H1 (cell line): ENCODE measurements around the gene CYP2W1. TPM values are rescaled to one million over a fixed set of nuclear protein-coding genes. Genes with fewer than 3 reads are reported as not detected.

Experiments
- CTCF ChIA-PET: fragments of 300-600 bp; sonication (Branson Sonifier 250); formaldehyde crosslinking; loops from one replicate; lab custom pipeline; 2021; ENCODE audit not compliant: partially characterized antibody; lab: Charles Lee
- POLR2A ChIA-PET: fragments of 300-600 bp; sonication (Branson Sonifier 250); formaldehyde crosslinking; loops from one replicate; lab custom pipeline; 2021; ENCODE audit warnings: inconsistent platforms; ENCODE audit not compliant: partially characterized antibody; lab: Charles Lee
- DNase-seq, 2 experiments: peaks; one replicate each; pipeline versions ENCODE4 v3.0.0 to v3.0.0-alpha.2; 2010 to 2022; ENCODE audit warnings: low spot score in 2 of 2, low read depth in 1 of 2, mixed read lengths in 1 of 2
- FAIRE-seq: peaks from 2 replicates; lab custom pipeline; 2011; peaks lifted over from hg19 to GRCh38; lab: Jason Lieb, UNC
- H2AFZ ChIP-seq: 2 replicates; pipeline ENCODE4 v1.8.1; 2012; ENCODE audit warnings: low read length, inconsistent platforms
- H2AK5ac ChIP-seq: 2 replicates; pipeline ENCODE4 v1.6.1; 2013; ENCODE audit warnings: low read depth, low read length
- H2BK120ac ChIP-seq: replicated peaks from 2 replicates; pipeline ENCODE3; 2013; ENCODE audit warnings: low read depth, low read length, inconsistent platforms
- H2BK12ac ChIP-seq: 2 replicates; pipeline ENCODE4 v1.6.1; 2013; ENCODE audit warnings: low read depth, low read length
- H2BK15ac ChIP-seq: 2 replicates; pipeline ENCODE4 v1.6.1; 2013; ENCODE audit warnings: low read length
- H2BK20ac ChIP-seq: 2 replicates; pipeline ENCODE4 v1.6.1; 2013; ENCODE audit warnings: low read length
- H2BK5ac ChIP-seq: 2 replicates; pipeline ENCODE4 v1.6.1; 2013; ENCODE audit warnings: low read depth, low read length
- H3K14ac ChIP-seq: 2 replicates; pipeline ENCODE4 v1.6.1; 2013; ENCODE audit warnings: inconsistent platforms; ENCODE audit not compliant: insufficient read length
- H3K18ac ChIP-seq: 2 replicates; pipeline ENCODE4 v1.6.1; 2013; ENCODE audit warnings: low read length; ENCODE audit errors: extremely low read depth
- H3K23ac ChIP-seq: 2 replicates; pipeline ENCODE4 v1.6.1; 2013; ENCODE audit warnings: inconsistent platforms; ENCODE audit not compliant: insufficient read length
- H3K23me2 ChIP-seq: 2 replicates; pipeline ENCODE4 v1.6.1; 2013; ENCODE audit warnings: low read depth, low read length
- H3K27ac ChIP-seq: 2 replicates; pipeline ENCODE4 v1.6.1; 2011; ENCODE audit warnings: low read depth, low read length, inconsistent platforms
- H3K27me3 ChIP-seq, 4 experiments: replicated peaks in 1 of 4; 1 replicate in 1 of 4; 2 replicates in 3 of 4; pipeline versions ENCODE4 v1.6.1 to v1.8.1; 2011 to 2013; ENCODE audit warnings: low read length in 3 of 4, mild to moderate bottlenecking in 3 of 4, inconsistent platforms in 2 of 4, mixed read lengths in 2 of 4, moderate library complexity in 1 of 4; ENCODE audit not compliant: control insufficient read depth in 3 of 4, insufficient read depth in 3 of 4; ENCODE audit errors: extremely low read depth in 1 of 4
- H3K36me3 ChIP-seq, 4 experiments: 2 replicates each; pipeline versions ENCODE4 v1.6.1 to v1.8.1; 2011 to 2013; ENCODE audit warnings: mild to moderate bottlenecking in 4 of 4, low read length in 3 of 4, moderate library complexity in 2 of 4, control low read depth in 1 of 4, inconsistent platforms in 1 of 4; ENCODE audit not compliant: insufficient read depth in 4 of 4, control insufficient read depth in 2 of 4
- H3K4ac ChIP-seq: replicated peaks from 2 replicates; pipeline ENCODE3; 2013; ENCODE audit warnings: low read length, low read depth, mixed read lengths, inconsistent platforms; ENCODE audit not compliant: insufficient read length
- H3K4me1 ChIP-seq, 4 experiments: replicated peaks in 1 of 4; 1 replicate in 1 of 4; 2 replicates in 3 of 4; pipeline versions ENCODE4 v1.6.1 to v1.8.1; 2011 to 2013; ENCODE audit warnings: low read length in 3 of 4, inconsistent platforms in 2 of 4, mixed read lengths in 1 of 4; ENCODE audit not compliant: insufficient read depth in 4 of 4, control insufficient read depth in 3 of 4
- H3K4me2 ChIP-seq, 2 experiments: 2 replicates each; pipeline versions ENCODE4 v1.6.1 to v1.8.1; 2011 to 2013; ENCODE audit warnings: low read depth in 2 of 2, low read length in 2 of 2, control low read depth in 1 of 2, inconsistent platforms in 1 of 2, mild to moderate bottlenecking in 1 of 2; ENCODE audit not compliant: insufficient read depth in 1 of 2
- H3K4me3 ChIP-seq, 4 experiments: fragments of 200-600, 300-600 bp in 1 of 4; sonication (generic), shearing (Covaris generic), sonication (Bioruptor Twin) in 1 of 4; 2 replicates each; pipeline versions ENCODE4 v1.5.1 to v1.8.1; 2011 to 2016; ENCODE audit warnings: low read length in 4 of 4, low read depth in 3 of 4, control low read depth in 2 of 4, inconsistent platforms in 2 of 4, mild to moderate bottlenecking in 2 of 4, mixed read lengths in 1 of 4, moderate library complexity in 1 of 4; ENCODE audit not compliant: insufficient read depth in 2 of 4; ENCODE audit errors: extremely low read depth in 1 of 4
- H3K56ac ChIP-seq: replicated peaks from 2 replicates; pipeline ENCODE3; 2013; ENCODE audit warnings: low read depth, mild to moderate bottlenecking, mixed read lengths, low read length, inconsistent platforms; ENCODE audit not compliant: insufficient read length
- H3K79me1 ChIP-seq: 2 replicates; pipeline ENCODE4 v1.6.1; 2013; ENCODE audit warnings: low read depth, low read length, control low read depth
- H3K79me2 ChIP-seq, 2 experiments: 2 replicates each; pipeline versions ENCODE4 v1.6.1 to v1.8.1; 2012 to 2013; ENCODE audit warnings: low read length in 2 of 2, mild to moderate bottlenecking in 2 of 2, inconsistent platforms in 1 of 2; ENCODE audit not compliant: insufficient read depth in 2 of 2, control insufficient read depth in 1 of 2
- H3K9ac ChIP-seq, 4 experiments: replicated peaks in 1 of 4; 1 replicate in 1 of 4; 2 replicates in 3 of 4; pipeline versions ENCODE4 v1.6.1 to v1.8.1; 2011 to 2013; ENCODE audit warnings: low read depth in 3 of 4, low read length in 3 of 4, control low read depth in 2 of 4, mild to moderate bottlenecking in 2 of 4, moderate library complexity in 2 of 4, inconsistent platforms in 1 of 4; ENCODE audit errors: extremely low read depth in 1 of 4
- H3K9me3 ChIP-seq, 2 experiments: 2 replicates each; pipeline versions ENCODE4 v1.6.1 to v1.8.1; 2012 to 2013; ENCODE audit warnings: mild to moderate bottlenecking in 2 of 2, moderate library complexity in 2 of 2, control low read depth in 1 of 2, inconsistent platforms in 1 of 2, low read depth in 1 of 2, low read length in 1 of 2, mixed read lengths in 1 of 2; ENCODE audit not compliant: insufficient read depth in 2 of 2
- H4K20me1 ChIP-seq, 2 experiments: replicated peaks in 1 of 2; 2 replicates each; pipeline versions ENCODE3 to v1.8.1; 2011 to 2013; ENCODE audit warnings: inconsistent platforms in 2 of 2, low read length in 2 of 2, mild to moderate bottlenecking in 1 of 2; ENCODE audit not compliant: insufficient read depth in 2 of 2, control insufficient read depth in 1 of 2
- H4K5ac ChIP-seq: 2 replicates; pipeline ENCODE4 v1.6.1; 2013; ENCODE audit warnings: low read length, low read depth, mixed read lengths, inconsistent platforms; ENCODE audit not compliant: insufficient read length
- H4K8ac ChIP-seq: 2 replicates; pipeline ENCODE4 v1.8.0; 2013; ENCODE audit warnings: mild to moderate bottlenecking, moderate library complexity, low read length, inconsistent platforms; ENCODE audit not compliant: insufficient read depth; ENCODE audit errors: extremely low read depth
- H4K91ac ChIP-seq: replicated peaks from 2 replicates; pipeline ENCODE3; 2013; ENCODE audit warnings: low read length, mixed read lengths, inconsistent platforms; ENCODE audit not compliant: insufficient read length
- CBX8 ChIP-seq: fragments of 300-800, 300-1000 bp; sonication (generic); IDR thresholded peaks from 2 replicates; pipeline ENCODE4 v1.7.1; 2016; ENCODE audit warnings: low read depth, low read length, borderline replicate concordance
- HDAC2 ChIP-seq, 2 experiments: fragments of 300-600 bp in 1 of 2; sonication (generic) in 1 of 2; IDR thresholded peaks; 2 replicates each; pipeline ENCODE4 v1.6.1; 2011 to 2012; ENCODE audit warnings: low read depth in 2 of 2, low read length in 2 of 2, mild to moderate bottlenecking in 2 of 2, moderate library complexity in 2 of 2, borderline replicate concordance in 1 of 2, inconsistent platforms in 1 of 2
- JUN ChIP-seq: IDR thresholded peaks from 2 replicates; pipeline ENCODE4 v1.6.1; 2011; ENCODE audit warnings: low read depth, mild to moderate bottlenecking, improper control_type of control experiment, low read length
- MAFK ChIP-seq: IDR thresholded peaks from 2 replicates; pipeline ENCODE4 v1.6.1; 2012; ENCODE audit warnings: low read depth, mild to moderate bottlenecking, improper control_type of control experiment, low read length
- POLR2AphosphoS5 ChIP-seq: IDR thresholded peaks from 2 replicates; pipeline ENCODE4 v1.6.1; 2011; ENCODE audit warnings: low read depth, low read length
- RXRA ChIP-seq: IDR thresholded peaks from 2 replicates; pipeline ENCODE4 v1.6.1; 2011; ENCODE audit warnings: low read depth, mild to moderate bottlenecking, low read length, moderate library complexity; ENCODE audit not compliant: insufficient read depth
- SP2 ChIP-seq: IDR thresholded peaks from 2 replicates; pipeline ENCODE4 v1.6.1; 2012; ENCODE audit warnings: mild to moderate bottlenecking, low read length, inconsistent platforms
- SRF ChIP-seq: IDR thresholded peaks from 2 replicates; pipeline ENCODE4 v1.6.1; 2011; ENCODE audit warnings: mild to moderate bottlenecking, low read depth, low read length, moderate library complexity
- WGBS, 2 experiments: shearing (Covaris generic) in 1 of 2; methylation state at CpG; one replicate each; pipeline versions ENCODE4 v1.1.6 to v1.1.7; 2013 to 2015; ENCODE audit warnings: low lambda C conversion rate in 2 of 2, mixed read lengths in 2 of 2, inconsistent platforms in 1 of 2, low coverage in 1 of 2, missing lambda C conversion rate in 1 of 2; ENCODE audit not compliant: insufficient replicate concordance in 2 of 2, insufficient coverage in 1 of 2, insufficient read length in 1 of 2; ENCODE audit errors: extremely low coverage in 1 of 2, missing lambda C conversion rate in 1 of 2; 5-methylcytosine and 5-hydroxymethylcytosine counted together
- polyA plus RNA-seq, 7 experiments: library from polyadenylated mRNA; depleted of rRNA in 3 of 7; stranded (reverse) in 5 of 7; unstranded in 2 of 7; fragments of >200 nt in 5 of 7; fragments of 200-250 nt in 2 of 7; gene quantifications; 1 replicate in 5 of 7; 2 replicates in 1 of 7; 4 replicates in 1 of 7; pipeline versions ENCODE4 v1.2.1 to v1.2.3, GENCODE V29; 2011 to 2013; ENCODE audit warnings: missing spikeins in 2 of 7, mixed read lengths in 2 of 7
- total RNA-seq: library from RNA; stranded (reverse); fragmentation: NEBNext Ultra II Directional; extraction: Animal tissue kit (Norgen Biotek cat#: 25700); gene quantifications from 2 replicates; pipeline ENCODE4 v1.2.1, GENCODE V29; 2021

Gene CYP2W1
- total and polyA plus RNA-seq, 2 of the 8 experiments (the other 6 are each of a cell fraction or from before 2014, with no cell fraction given) = not detected

- no peaks in the 10 kb centered on the region for H3K23me2 ChIP-seq
- ChIA-PET CTCF (interaction anchor here (0.6 to 3.6 kb wide), 8 partner anchors 11 to 782 kb away, joined by 3 to 30 read pairs (median 4); no protein-coding TSS in a partner anchor), POLR2A (interaction anchor here (0.7 to 1.8 kb wide), 3 partner anchors 10 to 74 kb away, joined by 3 to 6 read pairs (median 3); no protein-coding TSS in a partner anchor)
- no peaks in the 10 kb centered on the region for H4K20me1 ChIP-seq
- no peak overlapping the region for H2AK5ac ChIP-seq
- no peak for DNase-seq
- H3K23ac ChIP-seq = no peak overlapping the region
- no peak overlapping the region for H3K56ac ChIP-seq
- WGBS, 2 experiments = 90% methylated on average over 7 of the region's 10 CpGs; no CpG with 5 or more reads in 1 of the 2 experiments
- H3K18ac ChIP-seq = no peak overlapping the region
- FAIRE-seq = no peak
- H3K79me2 ChIP-seq = no peaks in the 10 kb centered on the region
- no peak overlapping the region for H2AFZ ChIP-seq
- H3K4me2 ChIP-seq = no peak overlapping the region
- no peak overlapping the region for H2BK15ac ChIP-seq
- no peak overlapping the region for H3K4me3 ChIP-seq
- no peak overlapping the region for H3K4ac ChIP-seq
- H4K8ac ChIP-seq = no peak overlapping the region
- no peak overlapping the region for H3K27ac ChIP-seq
- no peaks in the 10 kb centered on the region for H3K27me3 ChIP-seq
- no peak overlapping the region for H2BK5ac ChIP-seq
- no peak overlapping the region for H2BK12ac ChIP-seq
- no peak overlapping the region for H2BK20ac ChIP-seq
- TF ChIP-seq CBX8 (no peak), HDAC2 (IDR thresholded peaks at IDR 0.05; ENCODE audit: borderline replicate concordance in 1 of 2, low read depth in 2 of 2, low read length in 2 of 2) (no peak), MAFK (no peak), JUN (no peak), SRF (no peak), RXRA (no peak), POLR2AphosphoS5 (no peak), SP2 (no peak)
- H3K9me3 ChIP-seq = no peaks in the 10 kb centered on the region
- H3K79me1 ChIP-seq = no peaks in the 10 kb centered on the region
- no peak overlapping the region for H3K14ac ChIP-seq
- peak overlapping the region; percentile 42 for H4K91ac ChIP-seq
- no peak overlapping the region for H2BK120ac ChIP-seq
- H3K36me3 ChIP-seq = no peaks in the 10 kb centered on the region
- H3K9ac ChIP-seq = no peak overlapping the region
- H3K4me1 ChIP-seq = peaks cover 0 to 6% (median 1%) of the 10 kb centered on the region in 4 experiments; a peak in 3 of 7 replicates
- H4K5ac ChIP-seq = no peak overlapping the region
Measured at GRCh38 chr7:982511-983003, 424 bp upstream of the CYP2W1 start.
